Thyroid gland (tissue), 4 donors: ENCODE results near the gene PRKX. TPM values are rescaled to one million over a fixed set of nuclear protein-coding genes. Genes with fewer than 3 reads are reported as not detected.
"Not testable (repeated sequence)": the region's sequence is repeated elsewhere in the genome, so short reads cannot be mapped to it uniquely, and the experiment has no call there.

ENCODE experiments used
- DNase-seq, 2 donors: peaks; one replicate each; pipeline ENCODE4 v3.0.0-alpha.2; 2019
- H3K27ac ChIP-seq, 3 donors: fragments of 200-600 bp; sonication (generic); 1 replicate in 2 of 3; 2 replicates in 1 of 3; pipeline ENCODE4 v1.5.1; 2016 to 2019; ENCODE audit warnings: mild to moderate bottlenecking in 1 of 3, moderate library complexity in 1 of 3
- H3K27me3 ChIP-seq: fragments of 200-600 bp; sonication (generic); one replicate; pipeline ENCODE4 v1.5.1; 2019
- H3K36me3 ChIP-seq, 2 donors: fragments of 200-600 bp; sonication (generic); one replicate each; pipeline ENCODE4 v1.5.1; 2016 to 2019
- H3K4me1 ChIP-seq, 2 donors: fragments of 200-600 bp; sonication (generic); one replicate each; pipeline ENCODE4 v1.5.1; 2017 to 2019
- H3K4me3 ChIP-seq, 3 donors: fragments of 200-600 bp; sonication (generic); replicated peaks in 1 of 3; 1 replicate in 2 of 3; 2 replicates in 1 of 3; pipeline ENCODE4 v1.5.1; 2016; ENCODE audit warnings: mild to moderate bottlenecking in 1 of 3
- H3K9me3 ChIP-seq: fragments of 200-600 bp; sonication (generic); one replicate; pipeline ENCODE4 v1.5.1; 2017
- CTCF ChIP-seq, 6 experiments: fragments of 200-600 bp in 3 of 6; fragments of 450-650 bp in 3 of 6; sonication (generic) in 3 of 6; IDR thresholded peaks; one replicate each; pipeline ENCODE4 v1.5.1; 2016 to 2019; ENCODE audit warnings: antibody characterized with exemption in 6 of 6, mild to moderate bottlenecking in 2 of 6, inconsistent platforms in 1 of 6, moderate library complexity in 1 of 6
- POLR2A ChIP-seq, 2 donors: fragments of 450-650 bp; IDR thresholded peaks; one replicate each; pipeline ENCODE4 v1.6.1; 2017; ENCODE audit warnings: antibody characterized with exemption in 2 of 2, mild to moderate bottlenecking in 2 of 2, moderate library complexity in 1 of 2
- WGBS, 2 donors: methylation state at CpG; one replicate each; pipeline ENCODE4 v1.1.5; 2017; 5-methylcytosine and 5-hydroxymethylcytosine counted together
- intact Hi-C: fragments of 100-400 bp; cut with DNase I; formaldehyde crosslinking; loops from one replicate; pipeline ENCODE4 v1.15.1; 2023
- total RNA-seq, 4 donors: library from RNA; depleted of rRNA; stranded (reverse); fragments of >200 nt; gene quantifications; one replicate each; pipeline ENCODE4 v1.2.3, GENCODE V29; 2016

The PRKX gene
- total RNA-seq, 4 donors from 2014 or later: 99.9 to 145 (median 129) TPM

- H3K9me3 ChIP-seq: no peaks in the 10 kb centered on the region
- 72 to 81% methylated on average over 2 of the region's 2 CpGs for WGBS, 2 donors
- intact Hi-C loops: no loop called here
- DNase-seq: no peak
- TF ChIP-seq POLR2A (IDR thresholded peaks at IDR 0.05) (no peak), CTCF (IDR thresholded peaks at IDR 0.05) (no peak)
- H3K36me3 ChIP-seq: no peaks in the 10 kb centered on the region
- no peaks in the 10 kb centered on the region for H3K27me3 ChIP-seq
- no peak overlapping the region for H3K27ac ChIP-seq
- no peaks in the 10 kb centered on the region for H3K4me1 ChIP-seq
- no peak overlapping the region for H3K4me3 ChIP-seq
These were observed 131.8 kb downstream of the PRKX start for GRCh38 chrX:3581609-3582108.

GRCh38 chrX:3577551-3577950 lies 135.9 kb downstream of the PRKX start:
- no peaks in the 10 kb centered on the region for H3K36me3 ChIP-seq
- no peaks in the 10 kb centered on the region for H3K27me3 ChIP-seq
- H3K27ac ChIP-seq: no peak overlapping the region
- H3K4me3 ChIP-seq: no peak overlapping the region
- TF ChIP-seq CTCF (IDR thresholded peaks at IDR 0.05): no peak
- TF ChIP-seq POLR2A (IDR thresholded peaks at IDR 0.05): no peak
- no peak for DNase-seq
- WGBS, 2 donors: 80 to 87% methylated on average over 1 of the region's 1 CpG
- no peaks in the 10 kb centered on the region for H3K4me1 ChIP-seq
- no peaks in the 10 kb centered on the region for H3K9me3 ChIP-seq
- intact Hi-C loops: no loop called here

GRCh38 chrX:3576886-3577501 lies 136.5 kb downstream of the PRKX start:
- WGBS, 2 donors: 80 to 85% methylated on average over 11 of the region's 11 CpGs
- TF ChIP-seq POLR2A (IDR thresholded peaks at IDR 0.05) (no peak), CTCF (IDR thresholded peaks at IDR 0.05) (no peak)
- DNase-seq: no peak
- H3K27me3 ChIP-seq: no peaks in the 10 kb centered on the region
- H3K4me3 ChIP-seq: no peak overlapping the region
- intact Hi-C loops: no loop called here
- no peak overlapping the region for H3K27ac ChIP-seq
- no peaks in the 10 kb centered on the region for H3K4me1 ChIP-seq
- no peaks in the 10 kb centered on the region for H3K36me3 ChIP-seq
- no peaks in the 10 kb centered on the region for H3K9me3 ChIP-seq

- Histone ChIP-seq H3K9me3 (no peaks in the 10 kb centered on the region), H3K27ac (no peak overlapping the region), H3K27me3 (no peaks in the 10 kb centered on the region), H3K36me3 (no peaks in the 10 kb centered on the region), H3K4me3 (no peak overlapping the region), H3K4me1 (no peaks in the 10 kb centered on the region)
- intact Hi-C loops: no loop called here
- DNase-seq: no peak
- WGBS, 2 donors: 69 to 88% methylated on average over 3 of the region's 3 CpGs
- no peak for TF ChIP-seq CTCF (IDR thresholded peaks at IDR 0.05)
- TF ChIP-seq POLR2A (IDR thresholded peaks at IDR 0.05): no peak
These were observed 145.8 kb downstream of the PRKX start for GRCh38 chrX:3567686-3568085.

- H3K4me3 ChIP-seq: no peak overlapping the region
- WGBS, 2 donors: 91 to 97% methylated on average over 4 of the region's 4 CpGs
- no peaks in the 10 kb centered on the region for H3K4me1 ChIP-seq
- no peak overlapping the region for H3K27ac ChIP-seq
- TF ChIP-seq CTCF (IDR thresholded peaks at IDR 0.05) (no peak), POLR2A (IDR thresholded peaks at IDR 0.05) (no peak)
- H3K27me3 ChIP-seq: no peaks in the 10 kb centered on the region
- no peaks in the 10 kb centered on the region for H3K9me3 ChIP-seq
- intact Hi-C loops: no loop called here
- no peak for DNase-seq
- no peaks in the 10 kb centered on the region for H3K36me3 ChIP-seq
These were observed 150.0 kb downstream of the PRKX start for GRCh38 chrX:3563451-3563850.

GRCh38 chrX:3560010-3560409 lies 153.4 kb downstream of the PRKX start:
- intact Hi-C loops, H3K36me3 ChIP-seq, H3K9me3 ChIP-seq, H3K27me3 ChIP-seq, DNase-seq, H3K27ac ChIP-seq, H3K4me3 ChIP-seq, H3K4me1 ChIP-seq: not testable (repeated sequence)
- WGBS, 2 donors: 95% methylated on average over 6 of the region's 7 CpGs
